AG04449 (cell line): ENCODE results near the gene COL6A2.
A peak's percentile ranks its signal among the peaks of the same experiment; 100 is the strongest.
"Not testable (repeated sequence)": the region's sequence is repeated elsewhere in the genome, so short reads cannot be mapped to it uniquely, and the experiment has no call there.

Experiments used
- CTCF ChIA-PET: fragments of 350-600 bp; formaldehyde crosslinking; extraction: SDS; loops from one replicate; lab custom pipeline; 2021; ENCODE audit warnings: antibody characterized with exemption; lab: Yijun Ruan, JAX
- POLR2A ChIA-PET: fragments of 400-600, 350-600 bp; formaldehyde crosslinking; extraction: SDS; loops from one replicate; lab custom pipeline; 2020; ENCODE audit warnings: antibody characterized with exemption, inconsistent platforms; lab: Yijun Ruan, JAX
- DNase-seq: peaks from one replicate; pipeline ENCODE4 v3.0.0-alpha.2; 2010; ENCODE audit warnings: low read depth, low spot score
- H3K4me3 ChIP-seq: 2 replicates; pipeline ENCODE4 v1.5.1; 2011; ENCODE audit warnings: low read depth, mild to moderate bottlenecking, control low read depth, low read length
- TF ChIP-seq, protein P1 (sequence below): IDR thresholded peaks from one replicate; pipeline ENCODE4 v1.5.1; 2011; ENCODE audit warnings: mild to moderate bottlenecking, moderate library complexity, low read length, control low read depth, inconsistent platforms; ENCODE audit not compliant: insufficient read depth; ENCODE audit errors: missing control alignments

COL6A2 gene

DNA sequence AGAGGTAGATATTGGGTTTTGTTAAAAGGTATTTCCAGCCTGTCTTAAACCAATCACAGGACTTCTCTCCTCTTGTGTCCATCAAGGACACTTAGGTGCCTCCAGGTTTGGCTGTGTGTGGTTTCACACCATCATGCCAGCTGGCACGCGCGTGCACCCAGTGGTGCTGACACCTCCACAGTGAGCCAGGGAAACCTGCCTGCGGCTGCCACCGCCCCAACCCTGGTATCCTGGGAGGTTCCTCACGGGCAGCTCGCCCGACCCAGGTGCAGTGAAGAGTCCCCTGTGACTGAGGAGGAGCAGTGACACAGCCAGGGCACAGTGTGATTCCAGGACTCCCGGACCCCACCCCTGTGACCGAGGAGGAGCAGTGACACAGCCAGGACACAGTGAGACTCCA lies 13.2 kb upstream of the COL6A2 start:
- no peak overlapping the region for H3K4me3 ChIP-seq
- TF ChIP-seq, protein P1, sequence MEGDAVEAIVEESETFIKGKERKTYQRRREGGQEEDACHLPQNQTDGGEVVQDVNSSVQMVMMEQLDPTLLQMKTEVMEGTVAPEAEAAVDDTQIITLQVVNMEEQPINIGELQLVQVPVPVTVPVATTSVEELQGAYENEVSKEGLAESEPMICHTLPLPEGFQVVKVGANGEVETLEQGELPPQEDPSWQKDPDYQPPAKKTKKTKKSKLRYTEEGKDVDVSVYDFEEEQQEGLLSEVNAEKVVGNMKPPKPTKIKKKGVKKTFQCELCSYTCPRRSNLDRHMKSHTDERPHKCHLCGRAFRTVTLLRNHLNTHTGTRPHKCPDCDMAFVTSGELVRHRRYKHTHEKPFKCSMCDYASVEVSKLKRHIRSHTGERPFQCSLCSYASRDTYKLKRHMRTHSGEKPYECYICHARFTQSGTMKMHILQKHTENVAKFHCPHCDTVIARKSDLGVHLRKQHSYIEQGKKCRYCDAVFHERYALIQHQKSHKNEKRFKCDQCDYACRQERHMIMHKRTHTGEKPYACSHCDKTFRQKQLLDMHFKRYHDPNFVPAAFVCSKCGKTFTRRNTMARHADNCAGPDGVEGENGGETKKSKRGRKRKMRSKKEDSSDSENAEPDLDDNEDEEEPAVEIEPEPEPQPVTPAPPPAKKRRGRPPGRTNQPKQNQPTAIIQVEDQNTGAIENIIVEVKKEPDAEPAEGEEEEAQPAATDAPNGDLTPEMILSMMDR, result no peak
- POLR2A ChIA-PET, result interaction anchor here (1.8 kb wide), 1 partner anchor 111 kb away, joined by 8 read pairs; no protein-coding TSS in a partner anchor
- no peak for DNase-seq
- CTCF ChIA-PET, result interaction anchor here (1.0 to 1.1 kb wide), 2 partner anchors 8 to 13 kb away, joined by 3 read pairs; partner anchors contain the start of gene COL6A2

DNA sequence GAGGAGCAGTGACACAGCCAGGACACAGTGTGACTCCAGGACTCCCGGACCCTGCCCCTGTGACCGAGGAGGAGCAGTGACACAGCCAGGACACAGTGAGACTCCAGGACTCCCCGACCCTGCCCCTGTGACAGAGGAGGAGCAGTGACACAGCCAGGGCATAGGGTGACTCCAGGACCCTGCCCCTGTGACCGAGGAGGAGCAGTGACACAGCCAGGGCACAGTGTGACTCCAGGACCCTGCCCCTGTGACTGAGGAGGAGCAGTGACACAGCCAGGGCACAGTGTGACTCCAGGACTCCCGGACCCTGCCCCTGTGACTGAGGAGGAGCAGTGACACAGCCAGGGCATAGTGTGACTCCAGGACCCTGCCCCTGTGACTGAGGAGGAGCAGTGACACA lies 12.7 kb upstream of the COL6A2 start:
- H3K4me3 ChIP-seq, POLR2A ChIA-PET, DNase-seq, CTCF ChIA-PET: not testable (repeated sequence)

DNA sequence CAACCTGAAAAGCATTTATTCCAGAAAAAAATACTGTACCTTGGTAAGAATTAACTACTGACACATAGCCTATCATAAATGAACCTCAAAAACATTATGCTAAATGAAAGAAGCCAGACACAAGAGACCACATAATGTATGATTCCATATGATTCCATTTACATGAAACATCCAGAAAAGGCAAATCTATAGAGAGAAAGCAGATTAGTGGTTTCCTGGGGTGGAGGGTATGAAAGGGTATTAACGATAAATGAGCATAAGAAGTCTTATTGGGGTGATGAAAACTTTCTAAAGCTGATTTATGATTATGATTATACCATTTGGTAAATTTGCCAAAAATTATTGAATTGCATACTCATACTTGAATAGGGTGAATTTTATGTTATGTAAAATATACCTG lies 10.3 kb upstream of the COL6A2 start:
- DNase-seq, result no peak
- H3K4me3 ChIP-seq, result no peak overlapping the region
- TF ChIP-seq, protein P1, result no peak
- ChIA-PET POLR2A (no interaction called here), CTCF (no interaction called here)

DNA sequence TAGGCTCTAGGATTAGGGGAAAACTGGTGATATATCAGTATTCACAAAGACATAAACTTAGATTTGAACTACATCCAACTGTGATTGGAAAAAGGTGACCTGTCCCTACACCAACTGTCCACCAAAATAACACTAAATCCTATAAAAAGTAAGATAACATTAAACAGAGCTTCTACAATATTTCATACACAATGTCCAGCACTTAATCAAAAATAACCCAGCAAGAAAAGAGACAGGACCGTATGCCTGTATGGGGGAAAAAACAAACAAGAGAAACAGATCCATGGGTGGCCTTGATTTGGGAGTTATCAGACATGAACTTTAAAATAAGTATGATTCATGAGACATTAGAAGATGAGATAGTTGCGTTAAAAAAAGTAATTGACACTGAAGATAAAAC lies 9.7 kb upstream of the COL6A2 start:
- POLR2A ChIA-PET, result no interaction called here
- CTCF ChIA-PET, result no interaction called here
- no peak overlapping the region for H3K4me3 ChIP-seq
- DNase-seq, result no peak
- TF ChIP-seq, protein P1, result no peak

DNA sequence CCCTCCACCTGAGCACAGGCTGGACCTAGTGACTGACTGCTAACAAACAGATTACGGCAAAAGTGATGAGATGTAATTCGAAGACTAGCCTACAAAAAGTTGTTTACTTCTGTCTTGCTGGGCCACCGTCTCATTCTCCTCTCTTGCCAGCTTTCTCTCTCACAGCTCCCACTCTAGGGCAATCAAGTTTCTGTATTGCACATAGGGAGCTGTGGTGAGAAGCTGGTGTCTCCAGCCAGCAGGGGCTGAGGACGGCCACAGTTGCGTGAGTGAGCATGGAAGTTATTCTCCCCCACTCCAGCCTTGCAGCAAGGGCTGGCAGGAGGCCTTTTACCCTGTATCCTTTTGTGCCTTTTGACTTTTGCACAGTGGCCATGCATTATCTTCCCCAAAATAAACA lies 8.6 kb upstream of the COL6A2 start:
- CTCF ChIA-PET, result no interaction called here
- POLR2A ChIA-PET, result no interaction called here
- no peak overlapping the region for H3K4me3 ChIP-seq
- TF ChIP-seq, protein P1, result no peak
- DNase-seq, result no peak

DNA sequence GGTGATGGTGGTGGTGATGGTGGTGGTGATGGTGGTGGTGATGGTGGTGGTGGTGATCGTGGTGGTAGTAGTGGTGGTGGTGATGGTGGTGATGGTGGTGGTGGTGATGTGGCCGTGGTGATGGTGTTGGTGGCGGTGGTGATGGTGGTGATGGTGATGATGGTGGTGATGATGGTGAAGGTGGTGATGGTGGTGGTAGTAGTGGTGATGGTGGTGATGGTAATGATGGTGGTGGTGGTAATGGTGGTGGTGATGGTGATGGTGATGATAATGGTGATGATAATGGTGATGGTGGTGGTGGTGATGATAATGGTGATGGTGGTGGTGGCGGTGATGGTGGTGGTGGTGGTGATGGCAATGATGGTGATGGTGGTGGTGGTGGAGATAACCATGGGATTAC lies 6.8 kb upstream of the COL6A2 start:
- no peak overlapping the region for H3K4me3 ChIP-seq
- DNase-seq, result no peak
- ChIA-PET CTCF (no interaction called here), POLR2A (no interaction called here)
- TF ChIP-seq, protein P1, result no peak

DNA sequence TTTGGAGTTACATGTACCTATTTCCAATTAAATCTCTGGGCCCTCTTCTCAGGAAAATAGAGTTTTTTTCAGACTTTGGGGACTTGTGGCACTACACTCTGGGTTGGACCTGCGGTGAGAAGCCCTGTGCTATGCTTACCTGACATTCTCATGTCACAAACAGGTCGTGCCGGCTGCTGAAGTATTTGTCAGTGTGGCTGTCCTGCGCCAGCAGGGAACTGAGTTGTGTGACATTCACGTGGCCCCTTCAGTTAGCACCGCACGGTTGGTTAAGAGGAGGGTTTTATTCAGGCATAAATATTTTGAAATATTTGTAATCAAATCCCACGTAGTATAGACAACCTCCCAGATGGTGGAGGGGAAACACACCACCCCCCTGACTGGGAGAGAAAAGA lies 6.3 kb upstream of the COL6A2 start:
- no peak for DNase-seq
- TF ChIP-seq, protein P1, result no peak
- H3K4me3 ChIP-seq, result peak overlapping the region; percentile 45
- CTCF ChIA-PET, result interaction anchor here (1.4 to 2.4 kb wide), 2 partner anchors 12 to 119 kb away, joined by 3 to 14 read pairs; no protein-coding TSS in a partner anchor
- POLR2A ChIA-PET, result interaction anchor here (1.0 to 2.0 kb wide), 11 partner anchors 8 to 118 kb away, joined by 3 to 22 read pairs (median 5); partner anchors contain the start of gene COL6A1
